Endodermal cell (in vitro differentiated cells): ENCODE results near the gene MAFB. TPM values are rescaled to one million over a fixed set of nuclear protein-coding genes. Genes with fewer than 3 reads are reported as not detected.

Experiments
- DNase-seq: peaks from one replicate; pipeline ENCODE4 v3.0.0-alpha.2; 2017
- H3K27ac ChIP-seq: 2 replicates; pipeline ENCODE4 v1.5.1; 2013; ENCODE audit warnings: mild to moderate bottlenecking, low read depth, low read length, moderate library complexity
- H3K27me3 ChIP-seq: 2 replicates; pipeline ENCODE4 v1.6.1; 2013; ENCODE audit warnings: mild to moderate bottlenecking, low read length, moderate library complexity; ENCODE audit not compliant: insufficient read depth, control insufficient read depth, poor library complexity, severe bottlenecking
- H3K36me3 ChIP-seq: 2 replicates; pipeline ENCODE4 v1.7.0; 2013; ENCODE audit warnings: mild to moderate bottlenecking, low read length, moderate library complexity; ENCODE audit not compliant: control insufficient read depth, insufficient read depth
- H3K4me1 ChIP-seq: one replicate; pipeline ENCODE4 v1.7.0; 2013; ENCODE audit warnings: low read length; ENCODE audit not compliant: control insufficient read depth, insufficient read depth
- H3K4me3 ChIP-seq: 2 replicates; pipeline ENCODE4 v1.5.1; 2013; ENCODE audit warnings: mild to moderate bottlenecking, low read length, moderate library complexity
- H3K9ac ChIP-seq: 2 replicates; pipeline ENCODE4 v1.6.1; 2013; ENCODE audit warnings: mild to moderate bottlenecking, low read length, moderate library complexity; ENCODE audit not compliant: poor library complexity, severe bottlenecking; ENCODE audit errors: extremely low read depth
- H3K9me3 ChIP-seq: 2 replicates; pipeline ENCODE4 v1.6.1; 2013; ENCODE audit warnings: mild to moderate bottlenecking, low read length, moderate library complexity; ENCODE audit not compliant: control insufficient read depth
- H3K27ac Mint-ChIP-seq: 2 replicates; pipeline ENCODE4 v1.8.0; 2020; ENCODE audit warnings: mixed read lengths
- H3K27me3 Mint-ChIP-seq: 2 replicates; pipeline ENCODE4 v1.8.0; 2021; ENCODE audit warnings: mild to moderate bottlenecking, mixed read lengths; ENCODE audit not compliant: insufficient read depth
- H3K36me3 Mint-ChIP-seq: 2 replicates; pipeline ENCODE4 v1.8.0; 2020; ENCODE audit warnings: low read depth, mixed read lengths
- H3K4me1 Mint-ChIP-seq: 2 replicates; pipeline ENCODE4 v1.8.0; 2020; ENCODE audit warnings: mixed read lengths
- H3K4me3 Mint-ChIP-seq: 2 replicates; pipeline ENCODE4 v1.8.0; 2020; ENCODE audit warnings: mild to moderate bottlenecking, moderate library complexity, mixed read lengths
- H3K9me3 Mint-ChIP-seq: 2 replicates; pipeline ENCODE4 v1.8.0; 2020; ENCODE audit warnings: mild to moderate bottlenecking, mixed read lengths
- WGBS, 2 experiments: methylation state at CpG; one replicate each; pipeline versions ENCODE4 v1.1.5 to v1.1.7; 2013; ENCODE audit warnings: missing lambda C conversion rate in 2 of 2, mixed read lengths in 1 of 2; ENCODE audit not compliant: insufficient coverage in 1 of 2, insufficient read length in 1 of 2; 5-methylcytosine and 5-hydroxymethylcytosine counted together
- total RNA-seq, 2 donors: library from RNA; stranded (reverse); fragmentation: NEBNext Ultra II Directional in 1 of 2; extraction: Animal tissue kit (Norgen Biotek cat#: 25700) in 1 of 2; gene quantifications; 2 replicates in 1 of 2; 3 replicates in 1 of 2; pipeline ENCODE4 v1.2.1, GENCODE V29; 2021
- TF ChIP-seq, protein P1 (sequence below): fragments of 200-600 bp; sonication (generic); conservative IDR thresholded peaks from 2 replicates; pipeline ENCODE4 v1.5.0; 2021; ENCODE audit warnings: antibody characterized with exemption, mild to moderate bottlenecking

The MAFB gene
- total RNA-seq, 2 donors from 2014 or later, result 0.90 to 1.5 TPM

DNA sequence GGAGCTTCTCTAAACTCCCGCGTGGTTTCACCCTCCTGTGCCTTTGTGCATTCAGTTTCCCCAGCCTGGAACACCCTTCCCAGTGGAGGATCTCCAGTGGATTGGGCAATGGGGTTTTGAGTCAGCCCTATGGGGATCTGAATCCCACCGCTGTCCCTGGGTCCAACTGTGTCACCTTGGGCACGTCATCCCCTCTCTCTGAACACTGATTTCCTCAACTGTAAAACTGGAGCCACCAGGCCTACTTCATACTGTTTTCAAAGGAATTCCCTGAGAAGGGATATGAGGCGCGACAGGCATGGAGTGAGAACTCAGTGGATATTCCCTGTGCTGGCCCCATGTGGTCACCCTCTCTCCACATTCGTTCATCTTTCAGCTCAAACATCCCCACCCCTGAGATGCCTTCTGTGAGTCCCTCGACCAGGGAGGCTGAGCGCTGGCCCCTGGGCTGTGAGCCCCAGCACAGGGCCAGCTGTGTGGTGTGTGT, 25.7 kb downstream of the MAFB start:
- peaks cover 13% of the 10 kb centered on the region for H3K27me3 Mint-ChIP-seq
- Histone ChIP-seq H3K9ac (no peak overlapping the region), H3K4me3 (no peak overlapping the region), H3K9me3 (no peaks in the 10 kb centered on the region), H3K4me1 (no peaks in the 10 kb centered on the region), H3K36me3 (no peaks in the 10 kb centered on the region), H3K27ac (no peak overlapping the region), H3K27me3 (no peaks in the 10 kb centered on the region)
- no peaks in the 10 kb centered on the region for H3K36me3 Mint-ChIP-seq
- no peaks in the 10 kb centered on the region for H3K4me1 Mint-ChIP-seq
- WGBS, 2 experiments, result 83 to 86% methylated on average over 4 to 9 of the region's 9 CpGs
- H3K9me3 Mint-ChIP-seq, result no peaks in the 10 kb centered on the region
- TF ChIP-seq, protein P1, sequence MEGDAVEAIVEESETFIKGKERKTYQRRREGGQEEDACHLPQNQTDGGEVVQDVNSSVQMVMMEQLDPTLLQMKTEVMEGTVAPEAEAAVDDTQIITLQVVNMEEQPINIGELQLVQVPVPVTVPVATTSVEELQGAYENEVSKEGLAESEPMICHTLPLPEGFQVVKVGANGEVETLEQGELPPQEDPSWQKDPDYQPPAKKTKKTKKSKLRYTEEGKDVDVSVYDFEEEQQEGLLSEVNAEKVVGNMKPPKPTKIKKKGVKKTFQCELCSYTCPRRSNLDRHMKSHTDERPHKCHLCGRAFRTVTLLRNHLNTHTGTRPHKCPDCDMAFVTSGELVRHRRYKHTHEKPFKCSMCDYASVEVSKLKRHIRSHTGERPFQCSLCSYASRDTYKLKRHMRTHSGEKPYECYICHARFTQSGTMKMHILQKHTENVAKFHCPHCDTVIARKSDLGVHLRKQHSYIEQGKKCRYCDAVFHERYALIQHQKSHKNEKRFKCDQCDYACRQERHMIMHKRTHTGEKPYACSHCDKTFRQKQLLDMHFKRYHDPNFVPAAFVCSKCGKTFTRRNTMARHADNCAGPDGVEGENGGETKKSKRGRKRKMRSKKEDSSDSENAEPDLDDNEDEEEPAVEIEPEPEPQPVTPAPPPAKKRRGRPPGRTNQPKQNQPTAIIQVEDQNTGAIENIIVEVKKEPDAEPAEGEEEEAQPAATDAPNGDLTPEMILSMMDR, result no peak
- no peak for DNase-seq
- H3K27ac Mint-ChIP-seq, result no peak overlapping the region
- no peak overlapping the region for H3K4me3 Mint-ChIP-seq

DNA sequence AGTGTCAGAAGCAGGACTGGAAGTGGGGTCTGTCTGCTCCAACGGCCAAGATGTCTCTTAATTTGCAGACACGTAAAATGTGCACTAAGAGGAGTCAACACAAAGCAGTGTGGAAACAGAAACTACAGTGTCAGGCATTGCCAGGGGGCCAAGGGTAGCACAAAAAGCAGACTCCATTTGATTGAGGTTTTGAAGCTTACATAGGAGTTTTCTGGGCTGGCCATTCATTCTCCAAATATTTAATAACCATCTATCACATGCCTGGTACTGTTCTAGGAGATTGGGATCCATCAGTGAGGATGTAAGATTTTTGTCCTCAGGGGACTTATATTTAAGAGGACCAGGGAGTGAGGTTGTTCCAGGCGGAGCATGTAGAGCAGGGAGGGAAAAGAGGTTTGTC, 29.5 kb downstream of the MAFB start:
- WGBS, 2 experiments, result 92 to 100% methylated on average over 2 to 3 of the region's 3 CpGs

DNA sequence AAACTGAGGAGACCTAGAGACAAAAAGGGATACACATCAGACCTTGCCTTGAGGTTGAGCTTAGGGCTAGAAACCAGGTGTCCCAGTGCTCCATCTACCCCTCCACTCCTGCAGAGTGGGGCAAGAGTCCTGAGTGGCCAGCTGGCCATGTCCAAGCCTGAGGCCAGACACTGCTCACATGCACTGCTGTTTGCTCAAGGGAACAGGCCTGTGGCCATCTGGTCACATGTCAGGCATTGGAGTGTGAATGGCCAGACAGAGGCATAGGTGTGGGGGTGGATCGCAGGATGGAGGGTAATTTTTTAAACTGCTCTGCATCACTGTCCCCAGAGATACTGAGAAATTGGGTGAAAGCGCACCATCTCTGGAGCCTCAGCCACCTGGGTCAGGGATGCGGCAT, 30.5 kb downstream of the MAFB start:
- Mint-ChIP-seq H3K4me1 (no peaks in the 10 kb centered on the region), H3K9me3 (no peaks in the 10 kb centered on the region), H3K36me3 (no peaks in the 10 kb centered on the region), H3K27me3 (peaks cover 6% of the 10 kb centered on the region), H3K27ac (no peak overlapping the region), H3K4me3 (no peak overlapping the region)
- DNase-seq, result no peak
- Histone ChIP-seq H3K9ac (no peak overlapping the region), H3K9me3 (no peaks in the 10 kb centered on the region), H3K27ac (no peak overlapping the region), H3K27me3 (no peaks in the 10 kb centered on the region), H3K4me1 (no peaks in the 10 kb centered on the region), H3K36me3 (no peaks in the 10 kb centered on the region), H3K4me3 (no peak overlapping the region)
- TF ChIP-seq, protein P1, result no peak
- WGBS, 2 experiments, result 91 to 93% methylated on average over 3 of the region's 3 CpGs

More for the DNA sequence above, 29.5 kb downstream of the MAFB start:
- no peak overlapping the region for H3K9ac ChIP-seq
- Mint-ChIP-seq H3K27me3 (peaks cover 6% of the 10 kb centered on the region), H3K36me3 (no peaks in the 10 kb centered on the region), H3K27ac (no peak overlapping the region), H3K4me3 (no peak overlapping the region), H3K9me3 (no peaks in the 10 kb centered on the region), H3K4me1 (no peaks in the 10 kb centered on the region)
- no peaks in the 10 kb centered on the region for H3K4me1 ChIP-seq
- no peaks in the 10 kb centered on the region for H3K36me3 ChIP-seq
- TF ChIP-seq, protein P1, result no peak
- H3K4me3 ChIP-seq, result no peak overlapping the region
- no peak overlapping the region for H3K27ac ChIP-seq
- no peaks in the 10 kb centered on the region for H3K9me3 ChIP-seq
- no peak for DNase-seq
- no peaks in the 10 kb centered on the region for H3K27me3 ChIP-seq
